ENCODE measurements around the gene LAIR1.

Gene LAIR1

GRCh38 chr19:54317108-54317964 lies 47.4 kb downstream of the LAIR1 start:
- no peak for DNase-seq (ENCODE audit: low read depth in 2 of 2)

- no peak for DNase-seq (ENCODE audit: low read depth in 2 of 2)
These were observed 48.0 kb downstream of the LAIR1 start for GRCh38 chr19:54316746-54317107.

GRCh38 chr19:54315956-54316355 lies 48.8 kb downstream of the LAIR1 start:
- DNase-seq (ENCODE audit: low read depth in 2 of 2): no peak

- no peak for DNase-seq (ENCODE audit: low read depth in 2 of 2)
These were observed 52.0 kb downstream of the LAIR1 start, which contains the start of gene LILRA5 for GRCh38 chr19:54312436-54313377. Gene LILRA5, minus strand, starts transcription at chr19:54313166. Its CDS starts 147 bp downstream, at chr19:54313019.

GRCh38 chr19:54312011-54312410 lies 52.7 kb downstream of the LAIR1 start:
- no peak for DNase-seq (ENCODE audit: low read depth in 2 of 2)

- DNase-seq (ENCODE audit: low read depth in 2 of 2): no peak
These were observed 53.2 kb downstream of the LAIR1 start for GRCh38 chr19:54311486-54311885.

GRCh38 chr19:54310543-54310942 lies 54.2 kb downstream of the LAIR1 start:
- DNase-seq (ENCODE audit: low read depth in 2 of 2): no peak

GRCh38 chr19:54309811-54310210 lies 54.9 kb downstream of the LAIR1 start:
- DNase-seq (ENCODE audit: low read depth in 2 of 2): no peak

GRCh38 chr19:54307389-54308020 lies 57.2 kb downstream of the LAIR1 start:
- DNase-seq (ENCODE audit: low read depth in 2 of 2): no peak

- no peak for DNase-seq (ENCODE audit: low read depth in 2 of 2)
These were observed 59.6 kb downstream of the LAIR1 start for GRCh38 chr19:54305141-54305540.

GRCh38 chr19:54302257-54302656 lies 62.5 kb downstream of the LAIR1 start:
- no peak for DNase-seq (ENCODE audit: low read depth in 2 of 2)
